Neuronal stem cell (in vitro differentiated cells): ENCODE measurements around the gene SASS6.

Experiments used
- DNase-seq: peaks from one replicate; pipeline ENCODE4 v3.0.0-alpha.2; 2013; ENCODE audit warnings: low spot score
- H2AFZ ChIP-seq: one replicate; pipeline ENCODE4 v1.6.1; 2013; ENCODE audit warnings: mild to moderate bottlenecking, low read length, inconsistent platforms
- H2AK5ac ChIP-seq: 2 replicates; pipeline ENCODE4 v1.6.1; 2013; ENCODE audit warnings: low read depth, mild to moderate bottlenecking, inconsistent platforms, low read length, moderate library complexity, mixed read lengths
- H2BK120ac ChIP-seq: 2 replicates; pipeline ENCODE4 v1.6.1; 2013; ENCODE audit warnings: low read depth, mild to moderate bottlenecking, inconsistent platforms, low read length, moderate library complexity, mixed read lengths
- H2BK12ac ChIP-seq: one replicate; pipeline ENCODE4 v1.6.1; 2013; ENCODE audit warnings: low read length, inconsistent platforms
- H2BK15ac ChIP-seq: 2 replicates; pipeline ENCODE4 v1.6.1; 2013; ENCODE audit warnings: mild to moderate bottlenecking, low read length, inconsistent platforms, mixed read lengths
- H2BK5ac ChIP-seq: one replicate; pipeline ENCODE4 v1.6.1; 2013; ENCODE audit warnings: inconsistent platforms, mild to moderate bottlenecking, low read length, moderate library complexity
- H3K14ac ChIP-seq: one replicate; pipeline ENCODE4 v1.6.1; 2013; ENCODE audit warnings: low read length, inconsistent platforms
- H3K18ac ChIP-seq: 2 replicates; pipeline ENCODE4 v1.6.1; 2013; ENCODE audit warnings: low read length, inconsistent platforms
- H3K23ac ChIP-seq: 2 replicates; pipeline ENCODE4 v1.6.1; 2013; ENCODE audit warnings: low read depth, mild to moderate bottlenecking, mixed read lengths, low read length, inconsistent platforms; ENCODE audit not compliant: poor library complexity
- H3K27ac ChIP-seq: replicated peaks from 3 replicates; pipeline ENCODE4 v1.5.1; 2013; ENCODE audit warnings: low read length, inconsistent platforms
- H3K27me3 ChIP-seq, 3 experiments: 2 replicates each; pipeline ENCODE4 v1.6.1; 2013; ENCODE audit warnings: low read length in 3 of 3, mild to moderate bottlenecking in 2 of 3, inconsistent platforms in 1 of 3, low read depth in 1 of 3, mixed read lengths in 1 of 3, moderate library complexity in 1 of 3; ENCODE audit not compliant: control insufficient read depth in 3 of 3, insufficient read depth in 3 of 3
- H3K36me3 ChIP-seq, 2 donors: replicated peaks in 1 of 2; 2 replicates each; pipeline ENCODE4 v1.6.1; 2013; ENCODE audit warnings: low read length in 2 of 2; ENCODE audit not compliant: control insufficient read depth in 2 of 2, insufficient read depth in 2 of 2
- H3K4ac ChIP-seq: 2 replicates; pipeline ENCODE4 v1.6.1; 2013; ENCODE audit warnings: inconsistent platforms, mild to moderate bottlenecking, low read length, moderate library complexity
- H3K4me1 ChIP-seq, 2 donors: 1 replicate in 1 of 2; 2 replicates in 1 of 2; pipeline ENCODE4 v1.6.1; 2013; ENCODE audit warnings: low read length in 2 of 2, low read depth in 1 of 2; ENCODE audit not compliant: control insufficient read depth in 2 of 2, insufficient read depth in 1 of 2
- H3K4me2 ChIP-seq: one replicate; pipeline ENCODE4 v1.6.1; 2013; ENCODE audit warnings: mild to moderate bottlenecking, low read length, inconsistent platforms; ENCODE audit not compliant: insufficient read depth, poor library complexity, severe bottlenecking
- H3K4me3 ChIP-seq, 2 donors: 2 replicates each; pipeline ENCODE4 v1.5.1; 2013; ENCODE audit warnings: low read length in 2 of 2, mild to moderate bottlenecking in 2 of 2, inconsistent platforms in 1 of 2, moderate library complexity in 1 of 2
- H3K79me1 ChIP-seq: one replicate; pipeline ENCODE4 v1.6.1; 2013; ENCODE audit warnings: low read depth, mild to moderate bottlenecking, inconsistent platforms, low read length, moderate library complexity
- H3K9ac ChIP-seq: one replicate; pipeline ENCODE4 v1.6.1; 2013; ENCODE audit warnings: mild to moderate bottlenecking, low read depth, low read length, inconsistent platforms; ENCODE audit not compliant: poor library complexity
- H3K9me3 ChIP-seq, 2 donors: replicated peaks in 1 of 2; 2 replicates each; pipeline versions ENCODE3 to v1.6.1; 2013; ENCODE audit warnings: low read length in 2 of 2, mild to moderate bottlenecking in 2 of 2, inconsistent platforms in 1 of 2, low read depth in 1 of 2, mixed read lengths in 1 of 2, moderate library complexity in 1 of 2; ENCODE audit not compliant: control insufficient read depth in 2 of 2, insufficient read depth in 1 of 2
- H4K8ac ChIP-seq: one replicate; pipeline ENCODE4 v1.6.1; 2013; ENCODE audit warnings: low read depth, mild to moderate bottlenecking, inconsistent platforms, low read length, moderate library complexity
- H4K91ac ChIP-seq: one replicate; pipeline ENCODE4 v1.6.1; 2013; ENCODE audit warnings: low read length, low read depth, mild to moderate bottlenecking, inconsistent platforms; ENCODE audit not compliant: poor library complexity
- WGBS, 2 donors: extraction: QIAGEN DNeasy Blood & Tissue Kit; methylation state at CpG; one replicate each; pipeline ENCODE4 v1.1.7; 2013; ENCODE audit warnings: missing lambda C conversion rate in 2 of 2, mixed read lengths in 1 of 2; ENCODE audit not compliant: insufficient read length in 2 of 2, insufficient replicate concordance in 1 of 2; ENCODE audit errors: extremely low coverage in 2 of 2; 5-methylcytosine and 5-hydroxymethylcytosine counted together

Gene SASS6

GRCh38 chr1:100134872-100135271 lies 2.1 kb upstream of the SASS6 start:
- WGBS, 2 donors: no CpG with 5 or more reads among the region's 3 CpGs
- H3K4ac ChIP-seq: no peak overlapping the region
- no peak for DNase-seq

GRCh38 chr1:100131623-100132022 lies 1.1 kb downstream of the SASS6 start:
- H4K8ac ChIP-seq: no peak overlapping the region
- no peak overlapping the region for H3K18ac ChIP-seq
- H3K4me3 ChIP-seq: peak overlapping the region in 1 of 2 donors; percentile 96
- no peak overlapping the region for H3K14ac ChIP-seq
- no peak overlapping the region for H2BK12ac ChIP-seq
- no peak overlapping the region for H2BK15ac ChIP-seq
- peaks cover 6% of the 10 kb centered on the region for H3K79me1 ChIP-seq
- H2AK5ac ChIP-seq: no peak overlapping the region
- no peak overlapping the region for H3K27ac ChIP-seq
- H2AFZ ChIP-seq: no peak overlapping the region
- no peak overlapping the region for H4K91ac ChIP-seq
- DNase-seq: no peak
- H3K4me1 ChIP-seq: peaks cover 2 to 4% of the 10 kb centered on the region in 2 donors
- H2BK5ac ChIP-seq: no peak overlapping the region
- H3K27me3 ChIP-seq: no peaks in the 10 kb centered on the region
- H3K4me2 ChIP-seq: peak overlapping the region; percentile 29
- no peak overlapping the region for H2BK120ac ChIP-seq
- H3K9ac ChIP-seq: no peak overlapping the region
- no CpG with 5 or more reads among the region's 8 CpGs for WGBS, 2 donors
- no peak overlapping the region for H3K23ac ChIP-seq
- H3K4ac ChIP-seq: no peak overlapping the region
- peaks cover 0 to 16% of the 10 kb centered on the region in 2 donors for H3K36me3 ChIP-seq
- H3K9me3 ChIP-seq: no peaks in the 10 kb centered on the region

More at GRCh38 chr1:100134872-100135271, 2.1 kb upstream of the SASS6 start:
- no peak overlapping the region for H3K27ac ChIP-seq
- H2AFZ ChIP-seq: no peak overlapping the region
- no peak overlapping the region for H4K8ac ChIP-seq
- no peak overlapping the region for H2BK5ac ChIP-seq
- H3K4me2 ChIP-seq: no peak overlapping the region
- H4K91ac ChIP-seq: no peak overlapping the region
- H3K9me3 ChIP-seq: no peaks in the 10 kb centered on the region
- H3K18ac ChIP-seq: no peak overlapping the region
- H2AK5ac ChIP-seq: no peak overlapping the region
- H3K27me3 ChIP-seq: no peaks in the 10 kb centered on the region
- peaks cover 2 to 4% of the 10 kb centered on the region in 2 donors for H3K4me1 ChIP-seq
- H3K14ac ChIP-seq: no peak overlapping the region
- no peak overlapping the region for H3K23ac ChIP-seq
- H3K79me1 ChIP-seq: peaks cover 4% of the 10 kb centered on the region
- peaks cover 4 to 48% of the 10 kb centered on the region in 2 donors for H3K36me3 ChIP-seq
- H2BK12ac ChIP-seq: no peak overlapping the region
- H2BK120ac ChIP-seq: no peak overlapping the region
- no peak overlapping the region for H3K4me3 ChIP-seq
- H2BK15ac ChIP-seq: no peak overlapping the region
- H3K9ac ChIP-seq: no peak overlapping the region

- Histone ChIP-seq H3K14ac (no peak overlapping the region), H3K36me3 (peaks cover 2 to 12% of the 10 kb centered on the region in 2 donors), H3K27me3 (no peaks in the 10 kb centered on the region), H3K4me1 (peaks cover 2 to 4% of the 10 kb centered on the region in 2 donors), H2BK120ac (no peak overlapping the region), H3K4me3 (no peak overlapping the region), H3K9me3 (no peaks in the 10 kb centered on the region), H2BK12ac (no peak overlapping the region), H4K8ac (no peak overlapping the region), H2AK5ac (no peak overlapping the region), H3K27ac (no peak overlapping the region), H3K9ac (no peak overlapping the region), H2BK5ac (no peak overlapping the region), H2BK15ac (no peak overlapping the region), H4K91ac (no peak overlapping the region), H3K18ac (no peak overlapping the region), H2AFZ (no peak overlapping the region), H3K4me2 (no peak overlapping the region), H3K79me1 (peaks cover 6% of the 10 kb centered on the region), H3K23ac (no peak overlapping the region), H3K4ac (no peak overlapping the region)
- DNase-seq: no peak
- no CpG with 5 or more reads among the region's 5 CpGs for WGBS, 2 donors
Observed at GRCh38 chr1:100130552-100131077, 2.1 kb downstream of the SASS6 start.

- H3K4me1 ChIP-seq: peaks cover 2 to 3% of the 10 kb centered on the region in 2 donors
- peaks cover 2% of the 10 kb centered on the region for H3K79me1 ChIP-seq
- no peak overlapping the region for H3K9ac ChIP-seq
- H3K9me3 ChIP-seq: no peaks in the 10 kb centered on the region
- H2BK12ac ChIP-seq: no peak overlapping the region
- H3K36me3 ChIP-seq: peaks cover 3 to 29% of the 10 kb centered on the region in 2 donors
- H3K27me3 ChIP-seq: no peaks in the 10 kb centered on the region
- no CpG with 5 or more reads among the region's 1 CpG for whole genome bisulfite sequencing, 2 donors
- H3K14ac ChIP-seq: no peak overlapping the region
- H4K91ac ChIP-seq: no peak overlapping the region
- no peak overlapping the region for H3K4ac ChIP-seq
- H3K23ac ChIP-seq: no peak overlapping the region
- no peak overlapping the region for H4K8ac ChIP-seq
- no peak for DNase-seq
- H2BK120ac ChIP-seq: no peak overlapping the region
- no peak overlapping the region for H3K27ac ChIP-seq
- no peak overlapping the region for H2BK15ac ChIP-seq
- H3K4me3 ChIP-seq: no peak overlapping the region
- H3K4me2 ChIP-seq: no peak overlapping the region
- H3K18ac ChIP-seq: no peak overlapping the region
- H2AK5ac ChIP-seq: no peak overlapping the region
- no peak overlapping the region for H2AFZ ChIP-seq
- no peak overlapping the region for H2BK5ac ChIP-seq
Observed at GRCh38 chr1:100127226-100127625, 5.5 kb downstream of the SASS6 start.
